Measurements from ENCODE around the gene BRME1.
A peak's percentile ranks its signal among the peaks of the same experiment; 100 is the strongest.

BRME1 gene

GRCh38 chr19:13844130-13844631, 61.7 kb downstream of the BRME1 start:
- DNase-seq (ENCODE audit: low read depth), result no peak

DNA sequence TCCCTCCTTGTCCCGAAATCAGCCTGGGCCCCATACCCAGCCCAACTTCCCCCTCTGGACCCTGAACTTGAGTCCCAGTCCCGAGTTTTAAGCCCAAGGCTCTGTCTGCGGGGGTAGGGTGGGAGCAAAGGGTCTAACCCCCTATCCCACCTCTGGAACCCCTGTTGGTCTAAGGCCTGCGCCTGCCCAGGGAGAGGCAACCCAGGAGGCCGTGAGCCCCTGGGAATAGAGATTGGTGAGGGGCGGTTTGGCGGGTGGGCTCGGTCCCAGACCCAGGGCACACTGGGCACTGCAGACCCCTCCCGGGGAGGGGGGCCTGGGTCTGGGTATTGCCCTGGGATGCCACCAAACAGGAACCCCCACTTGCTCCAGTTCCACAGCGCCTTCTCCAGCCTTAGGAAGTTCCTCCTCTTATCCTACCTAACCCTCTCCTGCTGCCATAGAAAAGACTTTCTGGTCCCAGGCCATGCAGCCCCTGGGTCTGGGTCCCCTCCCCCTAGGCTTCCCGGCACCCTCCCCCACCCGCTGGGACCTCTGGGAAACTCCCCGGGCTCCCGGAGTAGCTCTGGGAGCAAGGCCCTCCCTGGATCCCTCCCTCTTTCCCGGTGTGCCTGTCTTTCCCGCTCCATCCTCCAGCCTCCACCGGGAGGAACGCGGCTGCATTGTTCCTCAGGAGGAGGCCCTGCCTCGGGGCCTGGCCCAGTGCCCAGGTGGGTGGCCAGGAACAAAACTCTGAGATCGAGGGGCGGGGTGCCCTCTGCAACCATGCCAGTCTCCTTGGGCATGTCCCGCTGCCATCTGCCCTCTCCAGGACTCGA, 62.6 kb downstream of the BRME1 start:
- DNase-seq (ENCODE audit: low read depth), result no peak

- peak; percentile 68 for DNase-seq (ENCODE audit: low read depth)
Measured at GRCh38 chr19:13842291-13843103, 63.4 kb downstream of the BRME1 start.

- no peak for DNase-seq (ENCODE audit: low read depth)
Measured at GRCh38 chr19:13841962-13842290, 64.0 kb downstream of the BRME1 start.

DNA sequence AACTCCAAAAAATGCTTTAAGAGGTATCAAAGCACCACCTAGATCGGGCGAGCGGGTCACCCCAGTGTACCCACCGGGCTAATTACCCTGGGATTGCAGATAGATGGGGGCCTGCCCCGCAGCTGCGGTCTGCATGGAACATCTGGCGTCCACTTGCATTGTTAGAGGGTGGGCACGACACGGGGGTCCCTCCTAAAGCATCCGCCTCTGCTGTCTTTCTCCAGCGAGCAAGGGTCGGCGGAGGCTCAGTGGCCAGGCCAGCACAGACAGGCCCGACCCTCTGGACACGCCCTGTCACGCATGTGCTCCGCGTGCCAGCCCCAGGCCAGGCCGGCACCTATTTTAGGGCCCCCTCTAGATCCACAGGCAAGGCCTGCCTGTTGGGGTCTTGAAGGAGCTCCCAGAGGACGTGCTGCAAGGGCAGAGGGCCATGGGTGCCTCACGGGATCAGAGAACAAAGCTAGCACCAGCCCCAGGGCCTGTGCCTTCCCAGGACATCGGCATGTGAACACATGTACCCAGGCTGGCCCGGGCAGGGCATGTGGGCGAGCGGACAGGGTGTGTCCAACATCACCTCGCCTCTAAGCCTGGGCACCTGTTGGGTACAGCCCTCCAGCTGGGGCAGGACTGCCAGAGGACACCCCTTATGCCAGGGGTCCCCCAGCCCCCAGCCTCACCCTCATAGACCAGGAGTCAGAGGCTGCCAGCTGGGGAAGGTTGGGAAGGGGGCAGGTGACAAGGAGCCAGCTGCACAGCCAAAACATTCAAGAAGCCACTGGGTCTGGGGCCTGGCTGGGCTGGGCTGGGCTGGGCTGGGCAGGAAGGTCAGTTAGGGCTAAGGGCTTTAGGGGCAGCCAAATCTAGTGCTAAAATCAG, 64.6 kb downstream of the BRME1 start:
- DNase-seq (ENCODE audit: low read depth), result no peak

GRCh38 chr19:13840305-13841085, 65.4 kb downstream of the BRME1 start:
- DNase-seq (ENCODE audit: low read depth), result no peak

DNA sequence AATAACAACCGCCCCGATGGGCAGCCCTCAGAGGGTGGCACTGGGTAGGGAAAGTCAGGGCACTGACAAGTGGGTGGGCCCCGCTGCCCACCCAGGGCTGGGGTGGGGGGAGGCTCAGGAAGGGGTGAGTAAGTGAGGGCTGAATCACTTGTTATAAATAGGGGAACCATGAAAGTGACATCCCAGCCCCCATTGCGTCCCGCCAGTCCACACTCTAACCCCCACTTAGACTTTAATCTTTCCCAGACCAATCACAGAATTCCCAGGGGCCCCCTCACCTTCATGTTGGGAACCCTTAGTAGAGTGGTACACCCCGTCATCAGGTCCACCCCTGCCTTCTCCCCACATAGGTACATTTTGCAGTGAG, 66.0 kb downstream of the BRME1 start:
- DNase-seq (ENCODE audit: low read depth), result no peak

DNA sequence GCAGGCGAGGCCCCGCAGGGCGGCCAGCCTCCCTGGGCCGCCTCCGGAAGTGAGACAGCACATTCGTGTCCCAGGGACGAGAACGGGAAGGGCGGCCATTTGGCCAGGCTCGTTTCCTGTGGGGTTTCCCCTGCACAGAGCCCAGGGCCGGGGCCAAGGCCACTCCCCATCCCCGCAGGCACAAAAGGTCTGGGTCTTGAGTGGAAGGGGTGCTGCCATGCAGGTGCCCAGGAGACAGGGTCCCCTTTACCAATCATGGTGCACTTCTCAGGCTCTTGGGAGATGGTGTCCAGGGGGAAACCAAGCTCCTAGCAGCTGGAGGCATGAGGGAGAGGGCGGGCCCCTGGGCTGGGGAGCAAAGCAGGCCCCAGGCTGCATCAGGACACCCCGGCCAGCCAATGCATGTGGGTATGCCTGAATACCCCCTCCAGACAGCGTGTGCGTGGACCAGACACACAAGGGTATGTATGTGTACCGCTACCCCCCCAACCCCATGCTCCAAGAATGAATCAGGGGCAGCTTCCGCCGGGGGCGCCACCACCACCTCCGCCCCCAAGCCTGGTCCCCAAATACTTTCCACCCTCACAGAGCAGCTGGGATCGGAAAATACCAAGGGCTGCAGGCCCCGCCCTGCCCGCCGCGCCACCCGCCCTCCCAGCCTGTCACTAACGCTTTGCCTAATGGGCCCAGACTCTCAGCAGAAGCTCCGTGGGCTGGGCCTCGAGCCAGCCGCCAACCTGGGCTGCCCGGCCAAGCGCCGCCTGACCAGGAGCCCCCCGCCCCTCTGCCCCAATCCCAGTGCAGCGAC, 66.6 kb downstream of the BRME1 start:
- peak; percentile 87 for DNase-seq (ENCODE audit: low read depth)

DNA sequence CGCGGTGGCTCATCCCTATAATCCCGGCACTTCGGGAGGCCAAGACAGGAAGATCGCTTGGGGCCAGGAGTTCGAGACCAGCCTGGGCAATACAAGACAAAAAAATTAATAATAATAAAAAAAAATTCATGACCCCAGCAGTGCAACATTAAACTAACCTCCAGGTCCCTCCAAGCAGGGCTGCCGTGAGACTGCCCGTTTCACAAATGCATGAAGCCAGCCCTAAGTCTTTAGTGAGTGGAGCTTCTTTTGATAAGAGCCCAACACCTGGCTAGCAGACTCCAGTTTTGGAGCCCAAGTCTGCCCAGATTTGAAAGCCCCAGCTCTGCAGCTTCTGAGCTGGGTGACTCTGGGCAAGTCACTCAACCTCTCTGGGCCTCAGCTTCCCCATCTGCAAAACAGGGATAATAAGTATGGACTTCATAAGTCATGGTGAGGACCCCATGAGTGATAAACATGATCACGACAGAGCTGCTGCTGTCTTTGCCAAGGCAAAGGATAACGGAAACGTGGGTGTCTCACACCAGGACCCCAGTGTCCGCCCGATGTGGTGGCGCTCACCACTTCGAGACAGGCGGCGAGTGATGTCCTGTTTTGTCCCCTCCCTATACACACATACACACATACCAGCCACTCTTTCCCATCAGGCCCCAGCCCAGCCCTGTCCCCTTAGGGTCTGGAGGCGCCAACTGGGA, 67.3 kb downstream of the BRME1 start:
- no peak for DNase-seq (ENCODE audit: low read depth)

DNA sequence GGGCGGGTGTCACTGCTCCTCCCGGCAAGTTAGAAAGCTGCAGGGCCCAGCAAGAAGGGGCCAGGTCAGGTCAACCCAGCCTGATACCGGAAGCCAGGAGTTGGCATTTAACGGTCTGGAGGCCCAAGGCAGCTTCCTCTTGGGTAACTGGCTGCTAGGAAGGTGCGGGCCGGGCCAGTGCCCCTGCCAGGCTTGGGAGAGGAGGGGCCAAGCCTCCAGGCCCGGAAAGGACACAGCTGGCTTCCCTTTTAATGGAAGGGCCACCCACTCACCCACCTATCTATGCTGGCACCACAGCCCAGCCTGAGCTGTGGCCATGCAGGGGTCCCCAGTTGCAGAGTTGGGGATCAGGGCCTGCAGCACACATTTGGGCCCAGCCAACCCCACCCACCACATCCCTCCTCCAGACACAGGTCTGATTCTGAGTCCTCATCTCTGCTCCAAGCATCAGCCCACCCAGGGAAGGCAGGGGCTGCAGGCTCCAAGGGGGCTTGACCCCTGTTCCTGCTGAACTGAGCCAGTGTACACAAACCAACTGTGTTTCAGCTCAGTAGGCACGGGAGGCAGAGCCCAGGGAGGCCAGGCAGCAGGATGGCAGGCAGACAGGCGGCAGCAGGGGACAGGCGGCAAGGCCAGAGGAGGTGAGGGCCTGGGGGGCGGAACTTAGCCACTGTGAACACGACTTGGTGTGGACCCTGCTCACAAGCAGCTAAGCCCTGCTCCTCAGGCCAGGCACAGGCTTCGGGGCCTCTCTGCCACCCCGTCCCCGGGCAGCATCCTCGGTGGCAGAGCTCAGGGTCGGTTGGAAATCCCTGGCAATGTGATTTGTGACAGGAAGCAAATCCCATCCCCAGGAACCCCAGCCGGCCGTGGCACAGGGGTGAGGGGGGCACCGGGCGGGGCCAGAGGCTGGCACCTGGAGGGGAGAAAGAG, 69.9 kb downstream of the BRME1 start:
- DNase-seq (ENCODE audit: low read depth), result no peak

- no peak for DNase-seq (ENCODE audit: low read depth)
Measured at GRCh38 chr19:13834244-13835069, 71.5 kb downstream of the BRME1 start.

GRCh38 chr19:13833330-13834243, 72.3 kb downstream of the BRME1 start:
- DNase-seq (ENCODE audit: low read depth), result peak; percentile 94

All from activated T-cell treated with anti-CD3 and anti-CD28 coated beads for 48 hours (primary cell).